Body of pancreas (tissue), 4 donors: ENCODE results near the gene NUP153.

Experiments
- POLR2A ChIP-seq, 3 donors: fragments of 450-650 bp; IDR thresholded peaks; one replicate each; pipeline ENCODE4 v1.6.1; 2016; ENCODE audit warnings: antibody characterized with exemption in 3 of 3, mild to moderate bottlenecking in 2 of 3
- TF ChIP-seq, protein P1 (sequence below), 7 experiments: fragments of 450-650 bp in 4 of 7; fragments of 200-600 bp in 3 of 7; sonication (generic) in 3 of 7; IDR thresholded peaks; one replicate each; pipeline ENCODE4 v1.5.1; 2016 to 2019; ENCODE audit warnings: antibody characterized with exemption in 7 of 7

DNA sequence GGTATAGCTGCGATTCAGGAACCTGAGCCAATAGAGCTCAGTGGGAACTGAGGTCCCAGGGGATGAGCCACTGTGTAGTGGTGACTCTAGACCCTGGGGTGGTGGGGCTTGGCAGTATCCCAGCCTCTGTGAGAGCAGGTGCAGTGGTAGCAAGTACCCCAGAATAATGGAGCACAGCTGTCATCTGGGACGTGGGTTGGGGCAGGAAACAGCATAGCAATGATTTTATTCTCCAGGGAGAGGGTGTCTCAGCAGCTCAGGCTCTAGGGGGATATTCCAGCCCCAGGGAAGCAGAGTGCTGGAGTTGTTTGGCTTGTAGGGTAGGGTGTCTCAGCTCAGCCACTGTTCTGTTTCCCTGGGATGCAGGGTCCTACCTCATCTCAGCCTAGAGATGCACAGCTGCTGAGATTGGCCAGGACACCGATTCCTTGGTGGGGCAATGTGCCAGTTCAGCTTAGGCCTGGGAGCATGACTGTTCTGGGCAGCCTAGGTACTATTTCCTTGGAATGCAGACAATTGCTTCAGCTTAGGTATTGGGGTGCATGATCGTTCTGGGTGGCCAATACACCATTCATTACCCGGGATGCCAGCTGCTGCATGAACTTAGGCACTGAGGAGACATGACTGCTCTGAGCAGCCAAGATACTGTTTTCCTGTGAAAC is 34.0 kb upstream of the NUP153 start:
- TF ChIP-seq, protein P1, sequence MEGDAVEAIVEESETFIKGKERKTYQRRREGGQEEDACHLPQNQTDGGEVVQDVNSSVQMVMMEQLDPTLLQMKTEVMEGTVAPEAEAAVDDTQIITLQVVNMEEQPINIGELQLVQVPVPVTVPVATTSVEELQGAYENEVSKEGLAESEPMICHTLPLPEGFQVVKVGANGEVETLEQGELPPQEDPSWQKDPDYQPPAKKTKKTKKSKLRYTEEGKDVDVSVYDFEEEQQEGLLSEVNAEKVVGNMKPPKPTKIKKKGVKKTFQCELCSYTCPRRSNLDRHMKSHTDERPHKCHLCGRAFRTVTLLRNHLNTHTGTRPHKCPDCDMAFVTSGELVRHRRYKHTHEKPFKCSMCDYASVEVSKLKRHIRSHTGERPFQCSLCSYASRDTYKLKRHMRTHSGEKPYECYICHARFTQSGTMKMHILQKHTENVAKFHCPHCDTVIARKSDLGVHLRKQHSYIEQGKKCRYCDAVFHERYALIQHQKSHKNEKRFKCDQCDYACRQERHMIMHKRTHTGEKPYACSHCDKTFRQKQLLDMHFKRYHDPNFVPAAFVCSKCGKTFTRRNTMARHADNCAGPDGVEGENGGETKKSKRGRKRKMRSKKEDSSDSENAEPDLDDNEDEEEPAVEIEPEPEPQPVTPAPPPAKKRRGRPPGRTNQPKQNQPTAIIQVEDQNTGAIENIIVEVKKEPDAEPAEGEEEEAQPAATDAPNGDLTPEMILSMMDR (IDR thresholded peaks at IDR 0.05), result no peak
- no peak for TF ChIP-seq POLR2A (IDR thresholded peaks at IDR 0.05)
